Prostate gland (tissue), 2 donors: Measurements from ENCODE around the gene CYBA.

ENCODE experiments used
- POLR2AphosphoS5 ChIP-seq: sonication (generic); formaldehyde crosslinking; IDR thresholded peaks from one replicate; pipeline ENCODE4 v1.6.1; 2017; ENCODE audit warnings: antibody characterized with exemption
- TF ChIP-seq, protein P1 (sequence below), 4 experiments: fragments of 200-600 bp in 2 of 4; fragments of 450-650 bp in 2 of 4; sonication (generic) in 2 of 4; IDR thresholded peaks; 1 replicate in 3 of 4; 2 replicates in 1 of 4; pipeline ENCODE4 v1.5.1; 2016 to 2019; ENCODE audit warnings: antibody characterized with exemption in 4 of 4, mild to moderate bottlenecking in 2 of 4, moderate library complexity in 2 of 4

DNA sequence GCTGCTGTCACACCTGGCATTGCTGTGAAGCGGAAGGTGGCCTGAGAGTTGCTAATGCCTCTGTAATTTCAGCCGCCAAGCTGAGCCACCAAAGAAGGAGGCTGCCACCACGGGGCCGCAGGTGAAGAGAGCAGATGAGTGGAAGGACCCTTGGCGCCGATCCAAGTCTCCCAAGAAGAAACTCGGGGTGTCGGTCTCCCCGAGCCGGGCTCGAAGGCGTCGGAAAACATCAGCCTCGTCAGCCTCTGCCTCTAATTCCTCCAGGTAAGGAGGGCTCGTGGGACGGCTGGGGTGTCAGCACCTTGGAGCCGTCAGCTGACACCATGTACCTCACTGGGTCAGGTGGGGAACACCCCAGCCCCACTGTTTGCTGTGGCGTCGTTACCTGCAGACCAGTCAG, 28.7 kb downstream of the CYBA start:
- no peak for TF ChIP-seq POLR2AphosphoS5
- TF ChIP-seq, protein P1, sequence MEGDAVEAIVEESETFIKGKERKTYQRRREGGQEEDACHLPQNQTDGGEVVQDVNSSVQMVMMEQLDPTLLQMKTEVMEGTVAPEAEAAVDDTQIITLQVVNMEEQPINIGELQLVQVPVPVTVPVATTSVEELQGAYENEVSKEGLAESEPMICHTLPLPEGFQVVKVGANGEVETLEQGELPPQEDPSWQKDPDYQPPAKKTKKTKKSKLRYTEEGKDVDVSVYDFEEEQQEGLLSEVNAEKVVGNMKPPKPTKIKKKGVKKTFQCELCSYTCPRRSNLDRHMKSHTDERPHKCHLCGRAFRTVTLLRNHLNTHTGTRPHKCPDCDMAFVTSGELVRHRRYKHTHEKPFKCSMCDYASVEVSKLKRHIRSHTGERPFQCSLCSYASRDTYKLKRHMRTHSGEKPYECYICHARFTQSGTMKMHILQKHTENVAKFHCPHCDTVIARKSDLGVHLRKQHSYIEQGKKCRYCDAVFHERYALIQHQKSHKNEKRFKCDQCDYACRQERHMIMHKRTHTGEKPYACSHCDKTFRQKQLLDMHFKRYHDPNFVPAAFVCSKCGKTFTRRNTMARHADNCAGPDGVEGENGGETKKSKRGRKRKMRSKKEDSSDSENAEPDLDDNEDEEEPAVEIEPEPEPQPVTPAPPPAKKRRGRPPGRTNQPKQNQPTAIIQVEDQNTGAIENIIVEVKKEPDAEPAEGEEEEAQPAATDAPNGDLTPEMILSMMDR (IDR thresholded peaks at IDR 0.05): no peak
